Activated CD4-positive, alpha-beta T cell treated with anti-CD3 and anti-CD28 coated beads, Interleukin-2, amount 10 ng/mL, durations not matched to agents 24 days and 14 days (primary cell): Measurements from ENCODE around the gene MISP3. TPM values are rescaled to one million over a fixed set of nuclear protein-coding genes. Genes with fewer than 3 reads are reported as not detected.
"Not testable (repeated sequence)": the region's sequence is repeated elsewhere in the genome, so short reads cannot be mapped to it uniquely, and the experiment has no call there.

Experiments used
- DNase-seq: peaks from one replicate; pipeline ENCODE4 v3.0.0; 2022
- H3K27ac Mint-ChIP-seq: one replicate; pipeline ENCODE4 v1.8.0; 2022; ENCODE audit warnings: mild to moderate bottlenecking, mixed read lengths
- H3K27me3 Mint-ChIP-seq: one replicate; pipeline ENCODE4 v1.8.0; 2022; ENCODE audit warnings: mixed read lengths
- H3K36me3 Mint-ChIP-seq: one replicate; pipeline ENCODE4 v1.8.0; 2022; ENCODE audit warnings: low read depth, mild to moderate bottlenecking, mixed read lengths
- H3K4me1 Mint-ChIP-seq: one replicate; pipeline ENCODE4 v1.8.0; 2021; ENCODE audit warnings: mixed read lengths
- H3K4me3 Mint-ChIP-seq: one replicate; pipeline ENCODE4 v1.8.0; 2022; ENCODE audit warnings: mild to moderate bottlenecking, moderate library complexity, mixed read lengths
- H3K9me3 Mint-ChIP-seq: one replicate; pipeline ENCODE4 v1.8.0; 2021; ENCODE audit warnings: mixed read lengths
- intact Hi-C: fragments of 100-400 bp; cut with micrococcal nuclease; formaldehyde crosslinking; loops from one replicate; pipeline ENCODE4 v1.15.1; 2023
- total RNA-seq: library from RNA; stranded (reverse); gene quantifications from 2 replicates; pipeline ENCODE4 v1.2.3, GENCODE V29; 2022

Gene MISP3
- total RNA-seq, 1 donor from 2014 or later: 2.7 TPM

- peak; percentile 85 for DNase-seq
- peaks cover 57% of the 10 kb centered on the region for H3K36me3 Mint-ChIP-seq
- peak overlapping the region; percentile 74 for H3K27ac Mint-ChIP-seq
- H3K27me3 Mint-ChIP-seq, H3K9me3 Mint-ChIP-seq, intact Hi-C loops, H3K4me3 Mint-ChIP-seq: not testable (repeated sequence)
- peaks cover 12% of the 10 kb centered on the region for H3K4me1 Mint-ChIP-seq
Observed at GRCh38 chr19:14042659-14043608, 29.7 kb upstream of the MISP3 start.

GRCh38 chr19:14047866-14048265, 24.7 kb upstream of the MISP3 start:
- H3K4me1 Mint-ChIP-seq, H3K27ac Mint-ChIP-seq, H3K27me3 Mint-ChIP-seq, H3K4me3 Mint-ChIP-seq, H3K9me3 Mint-ChIP-seq, DNase-seq: not testable (repeated sequence)
- H3K36me3 Mint-ChIP-seq: peaks cover 67% of the 10 kb centered on the region
- intact Hi-C loops: loop anchor here (5.0 kb wide), 1 partner anchor 41 kb away; the partner anchor contains the start of gene RFX1

GRCh38 chr19:14048443-14049153, 24.0 kb upstream of the MISP3 start:
- peak overlapping the region; percentile 34 for H3K27ac Mint-ChIP-seq
- no peaks in the 10 kb centered on the region for H3K9me3 Mint-ChIP-seq
- intact Hi-C loops: loop anchor here (5.0 kb wide), 1 partner anchor 41 kb away; the partner anchor contains the start of gene RFX1
- peak; percentile 93 for DNase-seq
- peaks cover 68% of the 10 kb centered on the region for H3K36me3 Mint-ChIP-seq
- H3K27me3 Mint-ChIP-seq: no peaks in the 10 kb centered on the region
- no peaks in the 10 kb centered on the region for H3K4me1 Mint-ChIP-seq
- H3K4me3 Mint-ChIP-seq: no peak overlapping the region

GRCh38 chr19:14050512-14050911, 22.1 kb upstream of the MISP3 start:
- Mint-ChIP-seq H3K4me1 (peaks cover 3% of the 10 kb centered on the region), H3K4me3 (no peak overlapping the region), H3K27me3 (no peaks in the 10 kb centered on the region), H3K9me3 (no peaks in the 10 kb centered on the region), H3K36me3 (peaks cover 67% of the 10 kb centered on the region), H3K27ac (no peak overlapping the region)
- intact Hi-C loops: no loop called here
- DNase-seq: no peak

- H3K27me3 Mint-ChIP-seq, H3K4me1 Mint-ChIP-seq, H3K27ac Mint-ChIP-seq, H3K9me3 Mint-ChIP-seq, H3K4me3 Mint-ChIP-seq, intact Hi-C loops, DNase-seq: not testable (repeated sequence)
- H3K36me3 Mint-ChIP-seq: peaks cover 64% of the 10 kb centered on the region
Observed at GRCh38 chr19:14050961-14051360, 21.6 kb upstream of the MISP3 start.

GRCh38 chr19:14051980-14052379, 20.6 kb upstream of the MISP3 start:
- H3K27ac Mint-ChIP-seq: no peak overlapping the region
- H3K4me1 Mint-ChIP-seq: peaks cover 6% of the 10 kb centered on the region
- no peaks in the 10 kb centered on the region for H3K9me3 Mint-ChIP-seq

GRCh38 chr19:14052470-14052869, 20.1 kb upstream of the MISP3 start:
- Mint-ChIP-seq H3K27me3 (peaks cover 10% of the 10 kb centered on the region), H3K4me3 (no peak overlapping the region), H3K27ac (no peak overlapping the region), H3K9me3 (no peaks in the 10 kb centered on the region), H3K4me1 (peaks cover 7% of the 10 kb centered on the region), H3K36me3 (peaks cover 52% of the 10 kb centered on the region)
- no peak for DNase-seq
- intact Hi-C loops: no loop called here

More at GRCh38 chr19:14051980-14052379, 20.6 kb upstream of the MISP3 start:
- intact Hi-C loops: no loop called here
- peaks cover 55% of the 10 kb centered on the region for H3K36me3 Mint-ChIP-seq
- no peak for DNase-seq
- peaks cover 7% of the 10 kb centered on the region for H3K27me3 Mint-ChIP-seq
- no peak overlapping the region for H3K4me3 Mint-ChIP-seq

GRCh38 chr19:14053032-14053431, 19.6 kb upstream of the MISP3 start:
- H3K4me1 Mint-ChIP-seq: peaks cover 12% of the 10 kb centered on the region
- no peaks in the 10 kb centered on the region for H3K9me3 Mint-ChIP-seq
- peak overlapping the region; percentile 29 for H3K27ac Mint-ChIP-seq
- peaks cover 48% of the 10 kb centered on the region for H3K36me3 Mint-ChIP-seq
- H3K27me3 Mint-ChIP-seq: peaks cover 15% of the 10 kb centered on the region
- no peak overlapping the region for H3K4me3 Mint-ChIP-seq
- DNase-seq: no peak
- intact Hi-C loops: no loop called here

- H3K9me3 Mint-ChIP-seq: no peaks in the 10 kb centered on the region
- DNase-seq: no peak
- H3K4me1 Mint-ChIP-seq: peaks cover 17% of the 10 kb centered on the region
- H3K4me3 Mint-ChIP-seq: no peak overlapping the region
- intact Hi-C loops: no loop called here
- H3K27ac Mint-ChIP-seq: no peak overlapping the region
- peaks cover 44% of the 10 kb centered on the region for H3K36me3 Mint-ChIP-seq
- H3K27me3 Mint-ChIP-seq: peaks cover 19% of the 10 kb centered on the region
Observed at GRCh38 chr19:14053500-14053899, 19.1 kb upstream of the MISP3 start.

GRCh38 chr19:14054099-14054498, 18.5 kb upstream of the MISP3 start:
- H3K27ac Mint-ChIP-seq: no peak overlapping the region
- peaks cover 21% of the 10 kb centered on the region for H3K4me1 Mint-ChIP-seq
- peaks cover 39% of the 10 kb centered on the region for H3K36me3 Mint-ChIP-seq
- peaks cover 25% of the 10 kb centered on the region for H3K27me3 Mint-ChIP-seq
- DNase-seq: no peak
- no peaks in the 10 kb centered on the region for H3K9me3 Mint-ChIP-seq
- intact Hi-C loops: no loop called here
- no peak overlapping the region for H3K4me3 Mint-ChIP-seq

- no peak for DNase-seq
- Mint-ChIP-seq H3K27ac (no peak overlapping the region), H3K9me3 (no peaks in the 10 kb centered on the region), H3K27me3 (peaks cover 28% of the 10 kb centered on the region), H3K4me1 (peaks cover 23% of the 10 kb centered on the region), H3K36me3 (peaks cover 36% of the 10 kb centered on the region), H3K4me3 (no peak overlapping the region)
- intact Hi-C loops: loop anchor here (5.0 kb wide), 1 partner anchor 172 kb away; no protein-coding TSS in a partner anchor
Observed at GRCh38 chr19:14054721-14055120, 17.9 kb upstream of the MISP3 start.

- H3K4me3 Mint-ChIP-seq: no peak overlapping the region
- intact Hi-C loops: loop anchor here (5.0 kb wide), 1 partner anchor 173 kb away; no protein-coding TSS in a partner anchor
- H3K27ac Mint-ChIP-seq: no peak overlapping the region
Observed at GRCh38 chr19:14055396-14055795, 17.2 kb upstream of the MISP3 start.

GRCh38 chr19:14056069-14056666, 16.4 kb upstream of the MISP3 start:
- H3K27me3 Mint-ChIP-seq: peaks cover 36% of the 10 kb centered on the region
- H3K36me3 Mint-ChIP-seq: peaks cover 24% of the 10 kb centered on the region
- no peaks in the 10 kb centered on the region for H3K9me3 Mint-ChIP-seq
- peaks cover 27% of the 10 kb centered on the region for H3K4me1 Mint-ChIP-seq
- no peak for DNase-seq
- no peak overlapping the region for H3K4me3 Mint-ChIP-seq
- intact Hi-C loops: loop anchor here (5.0 kb wide), 1 partner anchor 174 kb away; no protein-coding TSS in a partner anchor
- no peak overlapping the region for H3K27ac Mint-ChIP-seq

More at GRCh38 chr19:14055396-14055795, 17.2 kb upstream of the MISP3 start:
- Mint-ChIP-seq H3K27me3 (peaks cover 33% of the 10 kb centered on the region), H3K9me3 (no peaks in the 10 kb centered on the region), H3K4me1 (peaks cover 27% of the 10 kb centered on the region), H3K36me3 (peaks cover 31% of the 10 kb centered on the region)
- no peak for DNase-seq
